ENCODE measurements around the gene PRC1. TPM values are rescaled to one million over a fixed set of nuclear protein-coding genes. Genes with fewer than 3 reads are reported as not detected.
A peak's percentile ranks its signal among the peaks of the same experiment; 100 is the strongest.

The PRC1 gene
- total RNA-seq, 1 experiment from 2014 or later = 75.7 TPM

DNA sequence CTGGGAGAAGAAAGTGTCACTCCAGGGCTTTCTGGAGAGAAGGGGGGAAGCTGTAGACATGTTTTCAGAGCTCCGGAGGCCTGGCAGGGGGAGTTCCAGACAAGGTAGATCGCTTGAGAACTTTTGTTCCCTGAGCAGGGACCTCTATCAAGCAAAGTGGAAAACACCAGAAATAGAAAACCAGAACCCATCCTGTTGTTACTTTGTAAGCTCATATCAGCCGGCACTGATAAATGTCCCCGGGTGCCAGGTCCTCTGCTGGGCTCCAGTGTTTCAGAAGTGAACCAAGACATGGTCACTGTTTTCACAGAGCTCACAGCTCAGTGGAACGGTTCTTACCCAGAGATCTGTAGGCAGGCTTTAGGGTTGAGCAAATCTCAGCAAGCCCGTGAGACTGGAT lies 75.5 kb downstream of the PRC1 start:
- Histone ChIP-seq H4K91ac (ENCODE audit: insufficient read length, low read depth, low read length) (no peak overlapping the region), H3K4me1 (ENCODE audit: insufficient read depth, low read length) (no peaks in the 10 kb centered on the region), H3K9me3 (ENCODE audit: control insufficient read depth, low read depth, low read length) (no peaks in the 10 kb centered on the region), H3K27me3 (ENCODE audit: insufficient read depth, low read length) (no peaks in the 10 kb centered on the region), H2AK5ac (ENCODE audit: insufficient read length, low read length) (no peak overlapping the region), H2BK120ac (ENCODE audit: low read depth, low read length, poor library complexity, severe bottlenecking) (no peak overlapping the region), H3K79me2 (ENCODE audit: insufficient read depth, low read length) (no peaks in the 10 kb centered on the region), H2BK15ac (ENCODE audit: low read depth, low read length) (no peak overlapping the region), H3T11ph (ENCODE audit: low read length) (no peak overlapping the region), H3K79me1 (ENCODE audit: insufficient read depth, low read depth, low read length, poor library complexity, severe bottlenecking) (no peaks in the 10 kb centered on the region), H3K23ac (ENCODE audit: insufficient read length, low read depth, low read length) (no peak overlapping the region), H3K56ac (ENCODE audit: insufficient read length, low read depth, low read length) (no peak overlapping the region), H3K23me2 (ENCODE audit: insufficient read length, low read depth, low read length, poor library complexity, severe bottlenecking) (no peaks in the 10 kb centered on the region), H4K5ac (ENCODE audit: insufficient read length, low read depth, low read length) (no peak overlapping the region), H3K4me2 (ENCODE audit: insufficient read depth, insufficient read length, low read length) (no peak overlapping the region), H4K8ac (replicated peaks; ENCODE audit: insufficient read length, low read depth, low read length) (no peak overlapping the region), H2BK12ac (ENCODE audit: insufficient read length, low read depth, low read length) (no peak overlapping the region), H2AFZ (ENCODE audit: low read length) (no peak overlapping the region), H4K20me1 (ENCODE audit: control insufficient read depth, insufficient read depth, insufficient read length) (no peaks in the 10 kb centered on the region), H2BK5ac (ENCODE audit: insufficient read length, low read length) (no peak overlapping the region), H2BK20ac (ENCODE audit: low read depth, low read length, poor library complexity, severe bottlenecking) (no peak overlapping the region), H3K4ac (ENCODE audit: low read depth, low read length) (no peak overlapping the region), H3K9ac (ENCODE audit: extremely low read depth, insufficient read length, low read length) (no peak overlapping the region), H3K27ac (ENCODE audit: insufficient read length, low read depth, low read length) (no peak overlapping the region), H3K18ac (ENCODE audit: insufficient read length, low read depth, low read length) (no peak overlapping the region), H3K14ac (ENCODE audit: insufficient read depth, low read length) (no peak overlapping the region)
- DNase-seq = no peak
- Mint-ChIP-seq H3K36me3 (ENCODE audit: insufficient read depth in 1 of 3, low read depth in 3 of 3) (peaks cover 3 to 52% (median 11%) of the 10 kb centered on the region in 3 experiments; a peak in 6 of 7 replicates), H3K4me3 (no peak overlapping the region; a peak in 1 of 5 replicates), H3K27ac (0 out of 7 replicates have a peak overlapping the region, but pooled peaks of 1 of the 3 experiments have one; percentile 6), H3K9me3 (no peaks in the 10 kb centered on the region), H3K27me3 (ENCODE audit: low read depth) (no peaks in the 10 kb centered on the region), H3K4me1 (peaks cover 11 to 12% of the 10 kb centered on the region in 2 experiments)
- TF ChIP-seq, protein P1, sequence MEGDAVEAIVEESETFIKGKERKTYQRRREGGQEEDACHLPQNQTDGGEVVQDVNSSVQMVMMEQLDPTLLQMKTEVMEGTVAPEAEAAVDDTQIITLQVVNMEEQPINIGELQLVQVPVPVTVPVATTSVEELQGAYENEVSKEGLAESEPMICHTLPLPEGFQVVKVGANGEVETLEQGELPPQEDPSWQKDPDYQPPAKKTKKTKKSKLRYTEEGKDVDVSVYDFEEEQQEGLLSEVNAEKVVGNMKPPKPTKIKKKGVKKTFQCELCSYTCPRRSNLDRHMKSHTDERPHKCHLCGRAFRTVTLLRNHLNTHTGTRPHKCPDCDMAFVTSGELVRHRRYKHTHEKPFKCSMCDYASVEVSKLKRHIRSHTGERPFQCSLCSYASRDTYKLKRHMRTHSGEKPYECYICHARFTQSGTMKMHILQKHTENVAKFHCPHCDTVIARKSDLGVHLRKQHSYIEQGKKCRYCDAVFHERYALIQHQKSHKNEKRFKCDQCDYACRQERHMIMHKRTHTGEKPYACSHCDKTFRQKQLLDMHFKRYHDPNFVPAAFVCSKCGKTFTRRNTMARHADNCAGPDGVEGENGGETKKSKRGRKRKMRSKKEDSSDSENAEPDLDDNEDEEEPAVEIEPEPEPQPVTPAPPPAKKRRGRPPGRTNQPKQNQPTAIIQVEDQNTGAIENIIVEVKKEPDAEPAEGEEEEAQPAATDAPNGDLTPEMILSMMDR (conservative IDR thresholded peaks at IDR 0.05) = no peak
- no CpG with 5 or more reads among the region's 6 CpGs for WGBS (ENCODE audit: extremely low coverage, insufficient read length, low lambda C conversion rate)

Measured in H9 (cell line).